ENCODE data around the gene TNFSF8.

DNA sequence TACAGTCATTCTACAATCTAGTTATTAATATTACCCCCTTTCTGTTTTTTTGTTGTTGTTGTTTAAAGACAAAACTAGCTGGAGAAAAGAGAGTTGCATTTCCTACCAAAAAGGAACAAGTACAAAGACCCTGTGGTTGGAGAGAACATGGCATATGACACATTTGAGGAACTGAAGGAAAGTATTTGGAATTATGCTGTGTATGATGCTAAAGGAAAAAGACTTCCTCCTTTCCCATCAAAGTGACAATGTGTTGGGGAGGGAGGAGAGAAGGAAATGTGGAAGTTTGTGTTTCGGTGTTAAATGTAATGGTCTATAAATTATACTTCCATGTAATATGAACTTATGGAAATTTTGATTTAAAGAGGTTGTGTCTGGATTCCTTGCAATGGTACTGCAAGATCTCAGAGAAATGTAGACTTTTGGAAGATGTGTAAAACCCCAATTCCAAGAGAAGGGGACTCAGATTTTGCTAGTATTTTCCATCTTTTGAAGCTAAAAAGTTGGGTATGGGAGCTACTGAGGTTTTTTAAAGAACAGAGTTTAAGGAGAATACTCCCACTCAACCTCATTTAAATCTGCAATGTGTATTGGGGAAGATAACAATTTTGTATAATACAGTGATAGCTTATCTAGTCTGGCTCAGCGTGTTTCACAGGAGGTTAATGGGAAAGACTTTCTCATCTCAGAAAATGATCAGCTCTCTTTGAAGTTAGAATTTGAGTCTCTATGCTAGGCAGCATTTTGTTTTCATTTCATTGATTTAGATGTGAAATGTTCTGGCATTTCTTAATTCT is 15.4 kb upstream of the TNFSF8 start:
- TF ChIP-seq, protein P1, sequence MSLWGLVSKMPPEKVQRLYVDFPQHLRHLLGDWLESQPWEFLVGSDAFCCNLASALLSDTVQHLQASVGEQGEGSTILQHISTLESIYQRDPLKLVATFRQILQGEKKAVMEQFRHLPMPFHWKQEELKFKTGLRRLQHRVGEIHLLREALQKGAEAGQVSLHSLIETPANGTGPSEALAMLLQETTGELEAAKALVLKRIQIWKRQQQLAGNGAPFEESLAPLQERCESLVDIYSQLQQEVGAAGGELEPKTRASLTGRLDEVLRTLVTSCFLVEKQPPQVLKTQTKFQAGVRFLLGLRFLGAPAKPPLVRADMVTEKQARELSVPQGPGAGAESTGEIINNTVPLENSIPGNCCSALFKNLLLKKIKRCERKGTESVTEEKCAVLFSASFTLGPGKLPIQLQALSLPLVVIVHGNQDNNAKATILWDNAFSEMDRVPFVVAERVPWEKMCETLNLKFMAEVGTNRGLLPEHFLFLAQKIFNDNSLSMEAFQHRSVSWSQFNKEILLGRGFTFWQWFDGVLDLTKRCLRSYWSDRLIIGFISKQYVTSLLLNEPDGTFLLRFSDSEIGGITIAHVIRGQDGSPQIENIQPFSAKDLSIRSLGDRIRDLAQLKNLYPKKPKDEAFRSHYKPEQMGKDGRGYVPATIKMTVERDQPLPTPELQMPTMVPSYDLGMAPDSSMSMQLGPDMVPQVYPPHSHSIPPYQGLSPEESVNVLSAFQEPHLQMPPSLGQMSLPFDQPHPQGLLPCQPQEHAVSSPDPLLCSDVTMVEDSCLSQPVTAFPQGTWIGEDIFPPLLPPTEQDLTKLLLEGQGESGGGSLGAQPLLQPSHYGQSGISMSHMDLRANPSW (CRISPR knock-in tag; conservative IDR thresholded peaks at IDR 0.05; ENCODE audit: low read depth) = no peak
- TF ChIP-seq, protein P2, sequence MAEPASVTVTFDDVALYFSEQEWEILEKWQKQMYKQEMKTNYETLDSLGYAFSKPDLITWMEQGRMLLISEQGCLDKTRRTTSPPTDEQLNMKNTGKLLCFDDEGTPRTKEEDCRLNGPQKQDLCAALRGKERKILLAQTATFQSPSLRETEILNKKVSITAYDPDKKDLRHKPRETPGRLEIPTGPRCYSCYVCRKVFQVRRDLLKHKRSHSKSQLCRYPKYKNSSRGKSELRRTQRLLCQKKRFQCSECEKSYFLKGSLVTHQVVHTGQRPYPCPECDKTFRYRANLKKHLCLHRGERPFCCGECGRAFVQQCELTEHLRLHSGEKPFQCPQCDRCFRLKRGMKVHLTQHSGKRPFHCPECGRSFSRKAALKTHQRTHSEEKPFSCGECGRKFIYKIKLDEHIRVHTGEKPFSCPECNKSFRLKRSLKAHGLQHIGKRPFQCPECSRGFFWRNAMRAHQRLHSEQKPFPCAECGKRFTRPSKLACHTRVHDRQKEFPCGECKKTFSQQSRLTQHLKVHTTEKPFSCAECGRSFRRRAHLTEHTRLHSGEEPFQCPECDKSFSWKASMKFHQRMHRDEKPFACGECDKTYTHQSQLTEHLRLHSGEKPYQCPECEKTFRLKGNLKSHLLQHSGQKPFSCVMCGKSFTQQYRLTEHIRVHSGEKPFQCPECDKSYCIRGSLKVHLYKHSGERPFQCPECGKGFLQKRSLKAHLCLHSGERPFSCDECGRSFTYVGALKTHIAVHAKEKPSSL (CRISPR knock-in tag; conservative IDR thresholded peaks at IDR 0.05) = no peak
- no peak for TF ChIP-seq CTCF (IDR thresholded peaks at IDR 0.05)
- no peak for TF ChIP-seq SMAD3 (CRISPR knock-in tag; IDR thresholded peaks at IDR 0.05; ENCODE audit: borderline replicate concordance)
- no peak for TF ChIP-seq KAT7 (CRISPR knock-in tag; IDR thresholded peaks at IDR 0.05; ENCODE audit: borderline replicate concordance)
- TF ChIP-seq RORB (CRISPR knock-in tag; IDR thresholded peaks at IDR 0.05) = no peak
- TF ChIP-seq, protein P3, sequence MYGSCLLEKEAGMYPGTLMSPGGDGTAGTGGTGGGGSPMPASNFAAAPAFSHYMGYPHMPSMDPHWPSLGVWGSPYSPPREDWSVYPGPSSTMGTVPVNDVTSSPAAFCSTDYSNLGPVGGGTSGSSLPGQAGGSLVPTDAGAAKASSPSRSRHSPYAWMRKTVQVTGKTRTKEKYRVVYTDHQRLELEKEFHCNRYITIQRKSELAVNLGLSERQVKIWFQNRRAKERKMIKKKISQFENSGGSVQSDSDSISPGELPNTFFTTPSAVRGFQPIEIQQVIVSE (CRISPR knock-in tag; IDR thresholded peaks at IDR 0.05; ENCODE audit: borderline replicate concordance) = no peak
- TF ChIP-seq, protein P4, sequence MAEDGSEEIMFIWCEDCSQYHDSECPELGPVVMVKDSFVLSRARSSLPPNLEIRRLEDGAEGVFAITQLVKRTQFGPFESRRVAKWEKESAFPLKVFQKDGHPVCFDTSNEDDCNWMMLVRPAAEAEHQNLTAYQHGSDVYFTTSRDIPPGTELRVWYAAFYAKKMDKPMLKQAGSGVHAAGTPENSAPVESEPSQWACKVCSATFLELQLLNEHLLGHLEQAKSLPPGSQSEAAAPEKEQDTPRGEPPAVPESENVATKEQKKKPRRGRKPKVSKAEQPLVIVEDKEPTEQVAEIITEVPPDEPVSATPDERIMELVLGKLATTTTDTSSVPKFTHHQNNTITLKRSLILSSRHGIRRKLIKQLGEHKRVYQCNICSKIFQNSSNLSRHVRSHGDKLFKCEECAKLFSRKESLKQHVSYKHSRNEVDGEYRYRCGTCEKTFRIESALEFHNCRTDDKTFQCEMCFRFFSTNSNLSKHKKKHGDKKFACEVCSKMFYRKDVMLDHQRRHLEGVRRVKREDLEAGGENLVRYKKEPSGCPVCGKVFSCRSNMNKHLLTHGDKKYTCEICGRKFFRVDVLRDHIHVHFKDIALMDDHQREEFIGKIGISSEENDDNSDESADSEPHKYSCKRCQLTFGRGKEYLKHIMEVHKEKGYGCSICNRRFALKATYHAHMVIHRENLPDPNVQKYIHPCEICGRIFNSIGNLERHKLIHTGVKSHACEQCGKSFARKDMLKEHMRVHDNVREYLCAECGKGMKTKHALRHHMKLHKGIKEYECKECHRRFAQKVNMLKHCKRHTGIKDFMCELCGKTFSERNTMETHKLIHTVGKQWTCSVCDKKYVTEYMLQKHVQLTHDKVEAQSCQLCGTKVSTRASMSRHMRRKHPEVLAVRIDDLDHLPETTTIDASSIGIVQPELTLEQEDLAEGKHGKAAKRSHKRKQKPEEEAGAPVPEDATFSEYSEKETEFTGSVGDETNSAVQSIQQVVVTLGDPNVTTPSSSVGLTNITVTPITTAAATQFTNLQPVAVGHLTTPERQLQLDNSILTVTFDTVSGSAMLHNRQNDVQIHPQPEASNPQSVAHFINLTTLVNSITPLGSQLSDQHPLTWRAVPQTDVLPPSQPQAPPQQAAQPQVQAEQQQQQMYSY (CRISPR knock-in tag; IDR thresholded peaks at IDR 0.05) = no peak
- TF ChIP-seq, protein P5, sequence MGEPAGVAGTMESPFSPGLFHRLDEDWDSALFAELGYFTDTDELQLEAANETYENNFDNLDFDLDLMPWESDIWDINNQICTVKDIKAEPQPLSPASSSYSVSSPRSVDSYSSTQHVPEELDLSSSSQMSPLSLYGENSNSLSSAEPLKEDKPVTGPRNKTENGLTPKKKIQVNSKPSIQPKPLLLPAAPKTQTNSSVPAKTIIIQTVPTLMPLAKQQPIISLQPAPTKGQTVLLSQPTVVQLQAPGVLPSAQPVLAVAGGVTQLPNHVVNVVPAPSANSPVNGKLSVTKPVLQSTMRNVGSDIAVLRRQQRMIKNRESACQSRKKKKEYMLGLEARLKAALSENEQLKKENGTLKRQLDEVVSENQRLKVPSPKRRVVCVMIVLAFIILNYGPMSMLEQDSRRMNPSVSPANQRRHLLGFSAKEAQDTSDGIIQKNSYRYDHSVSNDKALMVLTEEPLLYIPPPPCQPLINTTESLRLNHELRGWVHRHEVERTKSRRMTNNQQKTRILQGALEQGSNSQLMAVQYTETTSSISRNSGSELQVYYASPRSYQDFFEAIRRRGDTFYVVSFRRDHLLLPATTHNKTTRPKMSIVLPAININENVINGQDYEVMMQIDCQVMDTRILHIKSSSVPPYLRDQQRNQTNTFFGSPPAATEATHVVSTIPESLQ (CRISPR knock-in tag; IDR thresholded peaks at IDR 0.05) = no peak
- no peak for TF ChIP-seq NR2C2 (CRISPR knock-in tag; IDR thresholded peaks at IDR 0.05)
- no peak for TF ChIP-seq FOXJ3 (CRISPR knock-in tag; IDR thresholded peaks at IDR 0.05; ENCODE audit: borderline replicate concordance)

Data from WTC11 (cell line).